SHP77 treated with DMSO at 0.1 percent for 48 hours (cell line): Measurements from ENCODE around the gene CEACAM1.
"Not testable (repeated sequence)": the region's sequence is repeated elsewhere in the genome, so short reads cannot be mapped to it uniquely, and the experiment has no call there.

Source experiments
- DNase-seq: peaks from one replicate; lab custom pipeline; 2025; lab: John Stamatoyannopoulos, UW

CEACAM1 gene

DNA sequence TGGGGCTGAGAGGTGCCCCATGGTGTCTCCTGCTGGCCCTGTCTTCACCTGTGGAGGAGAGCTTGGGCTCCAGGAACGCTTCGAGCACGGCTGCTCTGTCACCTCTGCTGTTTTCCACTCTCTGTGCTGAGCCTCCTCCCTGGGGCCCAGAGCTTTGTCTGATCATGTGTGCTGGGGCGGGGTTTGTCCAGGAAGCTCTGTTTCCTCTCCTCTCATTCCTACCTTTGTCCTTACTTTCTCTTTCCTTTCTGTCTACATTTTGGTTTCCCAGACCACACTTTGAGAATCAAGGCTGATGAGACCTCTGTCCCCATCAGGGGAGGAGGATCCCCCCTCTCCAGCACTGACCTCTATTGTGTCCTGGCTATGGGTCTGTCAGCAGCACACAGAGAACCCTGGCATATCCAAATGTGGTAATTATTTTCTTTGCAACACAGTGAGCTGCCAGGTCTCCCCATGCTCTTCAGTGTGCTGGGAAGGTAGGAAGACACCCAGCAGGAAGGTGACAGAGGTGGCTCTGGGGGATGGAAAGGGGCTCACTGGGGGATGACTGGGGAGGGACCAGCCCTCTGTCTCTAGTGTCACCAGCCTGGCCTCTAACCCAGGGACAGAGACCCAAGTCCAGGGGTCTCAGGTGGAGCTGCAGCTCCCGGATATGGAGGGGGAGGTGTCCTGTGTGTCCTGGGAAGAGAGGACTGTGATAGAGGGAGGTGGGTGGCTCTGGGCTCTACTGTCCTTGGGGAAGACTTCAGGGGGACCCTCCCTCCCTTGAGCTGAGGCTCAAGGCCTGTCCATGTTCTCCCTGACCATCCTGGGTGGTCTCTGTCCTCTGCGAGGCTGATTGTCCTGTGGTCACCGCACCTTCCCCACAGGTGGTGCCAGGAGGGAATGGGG is at the start of gene CEACAM1:
CEACAM1 (minus strand) TSS at position 128 of the 894 bp plus-strand sequence; CDS start at position 21, 107 bp downstream.
- DNase-seq, result no peak

DNA sequence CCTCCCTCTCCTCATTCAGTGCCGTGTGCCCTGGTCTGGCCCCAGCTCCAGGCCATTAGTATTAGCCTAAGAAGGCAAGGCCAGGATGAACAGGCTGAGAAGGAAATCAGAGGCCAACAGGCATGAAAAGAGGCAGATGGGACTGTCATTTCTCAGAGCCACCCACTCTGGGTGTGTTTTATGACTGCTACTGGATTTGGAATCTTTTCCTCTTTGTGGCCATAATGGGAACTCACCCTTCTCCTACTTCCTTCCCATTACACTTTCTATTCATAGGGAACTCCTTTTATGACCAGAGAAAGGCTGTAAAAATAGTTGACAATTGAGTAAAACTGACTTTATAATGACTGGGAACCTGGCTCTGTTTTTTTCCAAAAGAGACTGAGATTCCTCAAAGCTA is 48.7 kb upstream of the CEACAM1 start:
- no peak for DNase-seq

DNA sequence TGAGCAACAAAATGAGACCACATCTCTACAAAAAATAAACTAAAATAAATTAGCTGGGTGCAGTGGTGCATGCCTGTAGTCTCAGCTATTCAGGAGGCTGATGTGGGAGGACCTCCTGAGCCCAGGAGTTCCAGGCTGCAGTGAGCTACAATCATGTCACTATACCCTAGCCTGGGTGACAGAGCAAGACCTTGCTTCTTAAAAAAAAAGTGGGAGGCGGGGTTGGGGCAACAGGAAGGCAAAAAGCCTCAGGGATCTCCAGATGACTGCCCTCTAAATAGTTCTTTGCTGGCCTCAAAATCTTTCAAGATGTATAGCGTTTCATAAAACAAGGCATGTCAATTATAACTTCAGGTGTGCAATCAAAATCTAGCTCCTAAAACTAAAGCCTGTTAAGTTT is 48.0 kb upstream of the CEACAM1 start:
- DNase-seq, result no peak

DNA sequence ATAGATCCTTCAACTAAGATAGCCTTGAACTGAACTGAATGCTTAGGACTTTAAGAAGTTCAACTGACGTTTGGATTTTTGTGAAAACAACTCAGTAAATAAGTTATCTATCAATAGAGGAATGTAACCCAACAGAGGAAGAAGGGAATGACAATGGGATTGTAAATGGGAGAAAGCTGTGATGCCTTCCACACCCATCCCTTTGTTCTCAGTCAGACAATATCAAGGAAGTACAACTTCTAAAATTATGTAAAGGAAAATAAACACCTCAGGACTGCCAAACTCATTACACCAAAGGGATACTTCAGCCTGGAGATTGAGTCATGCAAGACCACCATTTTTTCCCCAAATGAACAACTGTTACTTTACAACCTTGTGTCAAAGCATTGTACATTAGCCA is 45.4 kb upstream of the CEACAM1 start:
- no peak for DNase-seq

DNA sequence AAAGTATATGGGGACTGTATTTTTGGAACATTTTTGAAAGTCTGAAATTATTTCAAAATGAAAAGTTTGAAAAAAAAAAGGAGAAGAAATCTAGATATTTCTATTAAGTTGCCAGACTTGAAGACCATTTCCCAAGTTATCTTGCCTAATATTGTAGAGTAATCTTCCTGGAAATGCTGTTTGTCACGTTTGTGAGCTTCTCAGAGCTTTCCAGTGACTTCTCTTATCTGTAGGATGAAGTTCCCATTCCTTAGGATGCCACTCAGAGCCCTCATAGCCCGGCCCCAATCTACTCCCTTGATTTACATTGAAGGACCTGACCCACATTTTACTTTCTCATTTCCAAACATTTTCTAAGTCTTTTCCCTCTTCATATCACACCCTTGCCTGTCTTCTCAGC is 42.8 kb upstream of the CEACAM1 start:
- no peak for DNase-seq

DNA sequence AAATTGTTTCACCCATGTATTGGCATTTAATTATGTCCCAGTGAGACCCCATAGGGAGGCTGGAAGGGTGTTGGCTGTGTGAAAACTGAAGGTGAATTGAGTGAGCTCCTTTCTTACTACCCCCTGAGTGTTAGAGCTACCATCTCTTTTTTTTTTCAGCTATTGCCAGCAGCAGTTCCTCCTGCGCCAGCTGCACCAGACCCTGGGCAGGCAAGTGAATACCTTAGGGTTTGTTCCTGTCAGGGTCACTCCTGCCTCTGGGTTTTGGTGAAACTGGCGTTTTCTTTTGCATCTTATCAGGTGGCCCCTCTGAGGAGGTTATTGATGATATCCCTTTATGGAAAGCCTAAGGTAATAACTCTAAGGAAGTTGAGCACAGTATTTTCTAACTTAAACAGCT is 40.9 kb upstream of the CEACAM1 start:
- DNase-seq, result no peak

DNA sequence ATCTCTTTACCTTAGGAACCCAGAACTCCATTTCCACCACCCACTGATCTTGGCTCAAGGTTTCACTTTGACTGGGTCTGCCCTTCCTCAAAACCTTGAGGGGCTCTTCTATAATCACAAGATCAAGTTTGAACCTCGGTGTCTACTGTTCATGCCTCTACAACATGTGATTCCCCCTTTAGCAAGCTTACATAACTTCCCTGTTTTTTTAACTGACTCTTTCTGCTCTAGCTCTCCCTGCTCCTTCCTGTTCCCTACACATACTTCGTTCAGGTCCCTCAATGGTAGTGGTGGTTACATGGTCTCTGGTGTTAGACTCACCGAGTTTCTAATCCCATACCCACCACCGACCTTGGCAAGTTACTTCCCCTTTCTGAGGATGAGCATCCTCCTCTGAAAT is 39.7 kb upstream of the CEACAM1 start:
- DNase-seq, result no peak

DNA sequence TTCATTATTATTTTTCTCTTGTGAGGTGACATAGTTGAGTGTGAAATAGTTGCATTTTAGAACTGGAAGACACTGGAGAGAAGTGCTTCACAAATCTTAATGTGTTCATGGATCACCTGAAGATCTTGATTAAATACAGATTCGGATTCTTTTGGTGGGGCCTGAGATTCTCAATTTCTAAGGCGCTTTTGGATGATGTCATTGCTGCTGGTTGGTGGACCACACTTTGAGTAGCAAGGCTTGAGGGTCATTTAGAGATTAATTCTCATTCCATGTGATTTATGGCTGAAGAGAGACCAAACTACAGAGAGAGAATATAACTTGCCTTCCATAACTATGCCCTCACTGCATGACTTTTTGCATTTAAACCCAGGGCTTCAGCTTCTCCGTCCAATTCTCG is 39.3 kb upstream of the CEACAM1 start:
- no peak for DNase-seq

DNA sequence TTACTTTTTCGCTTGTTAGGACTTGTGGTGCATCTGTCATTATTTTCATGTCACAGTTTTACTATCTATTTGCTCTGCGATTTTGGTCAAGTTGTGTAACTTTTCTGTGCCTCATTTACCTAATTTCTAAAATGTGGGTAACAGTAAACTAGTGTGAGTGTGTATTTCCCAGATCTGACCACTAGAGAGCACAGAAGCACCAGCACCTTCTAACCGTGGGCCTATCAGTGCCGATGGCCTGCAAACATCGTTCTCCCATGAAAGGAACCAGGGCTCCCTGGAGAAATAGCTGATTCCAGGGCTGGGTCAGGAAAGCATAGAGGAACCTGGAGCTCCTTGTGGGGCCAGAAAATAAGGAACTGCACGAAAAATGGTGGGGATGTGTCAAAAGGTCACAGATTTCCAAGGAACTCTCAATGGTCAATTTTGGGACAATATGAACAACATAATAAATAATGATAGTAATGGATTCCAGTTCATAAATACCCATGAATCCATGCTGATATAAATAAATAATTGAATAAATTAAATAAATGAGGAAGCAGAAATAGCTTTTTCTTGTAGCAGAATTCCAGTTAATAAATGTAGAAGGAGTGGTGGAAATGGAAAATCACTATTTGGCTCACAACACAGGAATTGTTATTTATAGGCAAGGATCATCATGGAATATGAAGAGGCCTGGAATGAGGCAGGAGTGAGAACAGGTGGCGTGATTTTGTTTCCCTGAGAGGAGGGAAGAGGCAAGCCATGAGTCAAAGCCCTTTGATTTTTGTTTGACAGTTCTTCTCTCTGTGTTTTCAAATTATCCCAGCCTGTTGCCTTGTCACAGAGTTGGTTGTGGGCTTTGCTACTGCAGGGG is 35.3 kb upstream of the CEACAM1 start:
- peak; percentile 27 for DNase-seq

DNA sequence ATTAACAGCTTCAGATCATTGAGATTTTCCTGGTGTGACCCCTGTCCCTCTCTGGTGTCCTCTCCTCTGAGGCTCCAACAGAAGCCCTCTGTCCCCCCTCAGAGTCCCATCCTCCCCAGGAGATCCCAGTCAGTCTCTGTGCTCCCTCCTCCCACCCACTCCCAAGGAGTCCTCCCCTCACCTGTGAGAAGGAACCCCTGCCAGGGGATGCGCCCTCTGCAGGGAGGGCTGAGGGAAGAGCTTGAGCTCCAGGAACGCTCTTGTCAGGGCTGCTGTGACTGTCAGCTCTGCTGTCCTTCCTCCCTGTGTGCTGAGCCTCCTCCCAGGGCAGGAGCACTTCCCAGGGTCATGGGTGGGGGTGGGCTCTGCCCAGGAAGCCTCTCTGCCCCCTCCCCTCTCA is 33.2 kb upstream of the CEACAM1 start:
- no peak for DNase-seq

DNA sequence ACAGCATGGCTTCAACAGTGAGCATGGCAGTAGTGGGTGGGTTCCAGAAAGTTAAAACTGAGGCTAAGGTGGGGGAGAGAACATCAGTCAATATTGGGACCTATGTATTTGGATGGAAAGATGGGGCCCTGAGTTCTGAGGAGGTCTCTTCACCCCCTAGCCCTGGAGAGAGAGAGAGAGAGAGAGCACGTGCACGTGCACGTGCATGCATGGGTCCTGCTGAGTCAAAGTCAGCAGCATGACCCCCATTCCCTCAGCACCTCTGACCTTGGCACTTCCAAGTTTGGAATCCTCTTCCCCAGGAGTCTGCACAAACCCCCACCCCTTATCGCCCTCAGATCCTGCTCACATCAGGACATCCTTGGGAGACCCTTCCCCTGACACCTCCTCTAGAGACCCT is 32.5 kb upstream of the CEACAM1 start:
- DNase-seq, result no peak

DNA sequence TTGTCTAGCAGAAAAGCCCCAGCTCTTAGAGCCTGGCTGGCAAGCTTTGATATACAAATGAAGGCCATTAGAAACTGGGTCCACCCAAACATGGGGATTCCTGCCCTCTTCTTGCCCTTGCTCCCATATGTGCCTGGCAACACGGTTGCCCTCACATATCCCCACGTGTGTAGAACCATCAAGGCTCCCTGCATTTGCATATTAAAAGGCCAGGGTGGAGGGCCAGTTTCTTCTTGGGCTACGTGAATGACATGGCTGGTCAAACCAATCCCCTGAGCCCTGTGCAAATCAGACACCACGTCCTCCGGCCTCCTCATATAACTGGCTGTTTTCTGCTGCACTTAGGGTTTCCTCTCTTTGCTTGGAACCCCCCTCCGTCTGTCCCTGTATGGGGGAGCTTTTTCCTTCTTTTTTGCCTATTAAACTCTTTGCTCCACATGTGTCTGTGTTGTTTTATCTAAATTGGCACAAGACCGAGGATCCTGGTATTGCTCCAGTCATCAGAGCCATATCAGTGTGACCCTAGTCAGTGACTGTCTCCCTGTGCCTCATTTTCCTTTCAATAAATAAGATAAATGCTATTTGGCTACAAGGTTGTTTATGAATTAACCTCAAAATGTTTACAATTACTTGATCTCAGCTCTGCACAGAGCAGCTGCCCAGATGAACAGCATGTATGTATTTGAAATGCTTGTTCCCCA is 30.3 kb upstream of the CEACAM1 start:
- DNase-seq, result no peak

DNA sequence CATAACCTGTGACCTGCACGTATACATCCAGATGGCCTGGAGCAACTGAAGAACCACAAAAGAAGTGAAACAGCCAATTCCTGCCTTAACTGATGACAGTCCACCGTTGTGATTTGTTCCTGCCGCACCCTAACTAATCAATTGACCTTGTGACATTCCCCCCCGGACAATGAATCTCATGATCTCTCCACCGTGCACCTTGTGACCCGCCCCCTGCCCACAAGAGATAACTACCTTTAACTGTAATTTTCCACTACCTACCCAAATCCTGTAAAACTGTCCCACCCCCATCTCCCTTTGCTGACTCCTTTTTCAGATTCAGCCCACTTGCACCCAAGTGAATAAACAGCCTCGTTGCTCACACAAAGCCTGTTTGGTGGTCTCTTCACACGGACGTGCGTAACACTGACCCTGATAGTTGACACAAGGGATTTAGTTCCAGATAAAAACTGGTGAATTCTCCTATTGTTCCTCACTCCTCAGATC is 29.1 kb upstream of the CEACAM1 start:
- not testable (repeated sequence) for DNase-seq

DNA sequence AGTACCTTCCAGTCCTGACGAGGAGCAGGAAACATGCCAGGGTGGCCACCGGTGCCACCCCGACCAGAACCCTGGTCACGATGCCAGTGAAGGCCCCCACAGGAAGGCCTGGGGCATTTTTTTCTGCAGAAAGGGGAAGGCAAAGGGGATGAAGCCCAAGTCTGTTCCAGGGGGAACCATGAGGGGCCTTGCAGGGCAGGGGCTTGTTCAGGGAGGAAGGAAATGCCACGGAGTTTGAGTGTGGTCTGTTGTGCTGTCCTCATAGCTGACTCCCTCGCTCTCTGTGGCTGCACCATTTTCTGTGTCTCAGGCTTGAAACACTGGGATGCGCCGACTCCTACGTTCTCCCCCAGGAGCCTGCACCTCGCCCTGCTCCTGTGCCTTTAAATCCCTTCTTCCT is 27.5 kb upstream of the CEACAM1 start:
- DNase-seq, result no peak

DNA sequence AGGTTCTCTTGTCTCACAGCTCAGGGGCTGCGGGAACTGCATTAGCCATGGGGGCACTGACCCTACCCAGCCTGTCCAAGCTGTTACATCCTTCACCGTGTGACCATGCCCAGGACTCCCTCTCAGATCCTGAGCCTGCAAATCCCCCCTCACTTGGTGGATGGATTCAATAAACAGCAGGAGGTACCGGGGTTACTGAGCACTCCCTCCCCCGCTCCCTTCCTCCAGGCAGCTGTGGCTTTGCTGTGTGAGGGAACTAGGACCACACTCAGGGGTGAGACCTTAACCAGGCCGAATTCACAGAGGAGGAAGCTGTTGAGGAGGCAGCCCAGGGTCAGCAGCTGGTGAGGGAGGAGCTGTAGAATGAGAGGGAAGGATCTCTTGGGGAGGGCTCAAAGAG is 27.0 kb upstream of the CEACAM1 start:
- DNase-seq, result no peak

DNA sequence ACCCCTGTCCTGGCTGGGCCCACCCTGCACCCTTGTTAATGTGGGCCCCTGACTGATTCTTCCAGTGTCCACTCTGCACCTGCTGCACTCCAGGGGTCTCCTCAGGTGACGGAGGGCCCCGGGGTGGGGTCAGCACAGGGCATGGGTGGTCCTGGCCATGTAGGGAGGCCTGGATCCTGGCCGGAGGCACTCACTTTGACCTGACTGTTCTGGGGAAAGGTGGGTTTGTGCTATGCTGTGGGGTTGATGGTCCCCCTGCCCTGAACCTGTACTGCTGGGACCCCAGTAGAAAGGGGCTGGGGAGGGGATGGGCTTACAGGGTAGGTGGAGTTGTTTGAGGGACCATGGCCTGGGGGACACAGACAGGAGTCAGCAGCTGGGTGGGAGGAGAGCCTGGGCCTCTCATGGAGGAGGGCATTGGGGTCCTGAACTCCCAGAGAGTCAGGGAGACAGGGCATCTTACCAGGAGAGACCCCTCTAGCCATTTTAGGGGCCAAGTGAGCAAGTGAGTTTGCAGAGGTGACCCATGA is 25.8 kb upstream of the CEACAM1 start:
- no peak for DNase-seq

DNA sequence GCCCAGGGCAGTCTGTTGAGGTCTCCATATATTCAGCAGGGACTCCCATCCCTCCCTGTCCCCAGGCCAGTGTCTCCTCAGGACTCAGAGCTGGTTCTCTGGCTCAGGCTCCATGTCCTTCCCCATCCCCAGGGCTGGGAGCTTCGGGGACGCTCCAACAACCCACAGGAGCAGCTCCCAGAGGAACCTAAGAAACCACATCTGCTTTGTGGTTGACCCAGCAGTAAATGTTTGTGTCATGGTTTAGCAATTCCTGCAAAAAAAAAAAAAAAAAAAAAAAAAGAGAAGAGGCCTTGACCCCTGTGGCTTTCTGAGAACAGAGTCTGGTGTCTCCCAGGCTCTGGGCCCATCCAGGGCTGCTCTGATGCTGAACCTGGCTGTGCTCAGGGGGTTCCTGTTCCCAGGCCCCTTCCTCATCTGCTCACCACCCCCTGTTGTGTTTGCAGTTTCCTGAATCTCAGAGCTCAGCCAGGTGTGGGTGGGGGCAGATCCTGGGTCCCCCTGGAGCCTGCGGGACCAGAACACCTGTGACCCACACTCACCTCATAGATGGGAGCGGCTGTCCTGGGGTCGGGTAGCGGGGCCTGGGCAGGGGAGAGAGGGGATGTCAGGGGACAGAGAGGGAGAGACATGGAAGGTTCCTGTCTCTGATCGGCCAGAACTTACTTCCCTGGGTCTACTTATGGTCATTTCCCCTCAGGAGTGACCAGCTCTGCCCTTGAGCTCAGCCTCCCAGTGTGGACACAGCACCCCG is 25.2 kb upstream of the CEACAM1 start:
- no peak for DNase-seq

DNA sequence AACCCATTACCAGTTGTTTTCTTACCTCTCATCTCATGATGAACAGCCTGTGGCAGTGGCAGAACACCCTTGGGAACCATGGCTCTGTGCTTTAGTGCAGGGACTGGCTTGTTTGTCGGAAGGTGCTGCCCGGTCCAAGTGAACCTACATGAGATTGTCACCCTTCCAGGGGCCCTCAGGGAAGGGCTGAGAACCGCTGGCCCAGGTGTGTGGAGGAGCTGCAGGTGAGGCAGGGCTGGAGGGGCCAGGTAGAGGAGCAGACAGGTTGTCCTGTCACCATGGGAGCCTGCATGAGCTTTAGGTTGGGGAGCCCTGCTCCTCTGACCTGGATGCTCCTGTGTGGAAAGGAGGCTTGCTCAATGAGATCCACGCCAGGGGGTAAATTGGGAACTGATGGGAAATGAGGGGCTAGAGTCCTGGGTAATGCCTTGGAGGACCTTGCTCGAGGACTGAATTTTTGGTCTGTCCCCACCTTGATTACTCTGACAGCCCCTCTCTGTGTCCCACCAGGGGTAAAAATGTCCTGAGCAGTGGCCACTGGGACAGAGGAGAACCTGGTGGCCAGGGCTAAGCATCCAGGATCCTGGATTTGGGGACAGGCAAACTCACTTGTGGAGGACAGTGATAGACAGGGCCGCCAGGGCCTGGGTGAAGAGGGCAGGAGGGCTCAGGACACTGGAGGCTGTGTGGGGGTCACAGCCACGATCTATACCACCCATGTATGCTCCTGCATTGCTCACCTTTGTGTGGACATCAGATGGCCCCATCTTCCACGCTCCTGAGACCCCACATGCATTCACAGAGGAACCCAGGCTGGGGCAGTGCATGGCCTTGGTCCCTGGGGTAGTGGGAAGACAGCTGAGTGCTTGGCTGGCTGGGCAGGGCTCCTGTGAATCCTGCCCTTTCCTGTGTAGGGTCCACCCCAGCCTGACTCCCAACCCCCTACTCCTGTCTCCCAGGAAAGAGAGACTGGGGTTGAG is 24.1 kb upstream of the CEACAM1 start:
- no peak for DNase-seq

DNA sequence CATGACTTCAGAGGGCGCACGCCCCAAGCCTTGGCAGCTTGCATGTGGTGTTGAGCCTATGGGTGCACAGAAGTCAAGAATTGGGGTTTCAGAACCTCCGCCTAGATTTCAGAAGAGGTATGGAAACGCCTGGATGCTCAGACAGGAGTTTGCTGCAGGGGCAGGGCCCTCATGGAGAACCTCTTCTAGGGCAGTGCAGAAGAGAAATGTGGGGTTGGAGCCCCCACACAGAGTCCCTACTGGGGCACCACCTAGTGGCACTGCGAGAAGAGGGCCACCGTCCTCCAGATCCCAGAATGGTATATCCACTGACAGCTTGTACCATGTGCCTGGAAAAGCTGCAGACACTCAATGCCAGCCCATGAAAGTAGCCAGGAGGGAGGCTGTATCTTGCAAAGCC is 22.2 kb upstream of the CEACAM1 start:
- not testable (repeated sequence) for DNase-seq

DNA sequence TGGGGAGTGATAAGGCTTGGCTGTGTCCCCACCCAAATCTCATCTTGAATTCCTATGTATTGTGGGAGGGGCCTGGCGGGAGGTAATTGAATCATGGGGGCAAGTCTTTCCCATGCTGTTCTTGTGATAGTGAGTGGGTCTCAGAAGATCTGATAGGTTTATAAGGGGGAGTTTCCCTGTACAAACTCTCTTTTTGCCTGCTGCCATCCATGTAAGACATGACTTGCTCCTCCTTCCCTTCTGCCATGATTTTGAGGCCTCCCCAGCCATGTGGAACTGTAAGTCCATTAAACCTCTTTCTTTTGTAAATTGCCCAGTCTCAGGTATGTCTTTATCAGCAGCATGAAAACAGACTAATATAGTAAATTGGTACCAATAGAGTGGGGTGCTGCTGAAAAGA is 20.8 kb upstream of the CEACAM1 start:
- DNase-seq, result not testable (repeated sequence)
